Measurements from ENCODE around the gene ANP32B.
"Not testable (repeated sequence)": the region's sequence is repeated elsewhere in the genome, so short reads cannot be mapped to it uniquely, and the experiment has no call there.

Gene ANP32B

GRCh38 chr9:98019098-98019497 lies 36.0 kb downstream of the ANP32B start:
- no peak for TF ChIP-seq CTCF (IDR thresholded peaks at IDR 0.05; ENCODE audit: control extremely low read depth, extremely low read depth, low read depth, missing control alignments)
- CTCF ChIA-PET: interaction anchor here (1.0 to 4.0 kb wide), 8 partner anchors 8 to 64 kb away, joined by 3 to 42 read pairs (median 4); no protein-coding TSS in a partner anchor
- no peak for DNase-seq (ENCODE audit: extremely low spot score)
- POLR2A ChIA-PET: no interaction called here

- POLR2A ChIA-PET; DNase-seq (ENCODE audit: extremely low spot score): not testable (repeated sequence)
- CTCF ChIA-PET: interaction anchor here (1.0 to 4.0 kb wide), 8 partner anchors 9 to 65 kb away, joined by 3 to 42 read pairs (median 5); no protein-coding TSS in a partner anchor
These were observed 36.7 kb downstream of the ANP32B start for GRCh38 chr9:98019869-98020268.

- CTCF ChIA-PET: interaction anchor here (1.2 to 4.0 kb wide), 5 partner anchors 9 to 23 kb away, joined by 4 to 42 read pairs (median 10); no protein-coding TSS in a partner anchor
These were observed 37.5 kb downstream of the ANP32B start for GRCh38 chr9:98020476-98021145.

GRCh38 chr9:98021306-98022040 lies 38.3 kb downstream of the ANP32B start:
- no peak for TF ChIP-seq CTCF (IDR thresholded peaks at IDR 0.05; ENCODE audit: control extremely low read depth, extremely low read depth, low read depth, missing control alignments)
- no peak for DNase-seq (ENCODE audit: extremely low spot score)
- ChIA-PET POLR2A (no interaction called here), CTCF (interaction anchor here (1.4 to 4.0 kb wide), 3 partner anchors 8 to 17 kb away, joined by 6 to 42 read pairs (median 10); no protein-coding TSS in a partner anchor)

More at GRCh38 chr9:98020476-98021145, 37.5 kb downstream of the ANP32B start:
- POLR2A ChIA-PET: interaction anchor here (0.6 kb wide), 1 partner anchor 122 kb away, joined by 5 read pairs; no protein-coding TSS in a partner anchor
- no peak for TF ChIP-seq CTCF (IDR thresholded peaks at IDR 0.05; ENCODE audit: control extremely low read depth, extremely low read depth, low read depth, missing control alignments)
- no peak for DNase-seq (ENCODE audit: extremely low spot score)

GRCh38 chr9:98022447-98022846 lies 39.3 kb downstream of the ANP32B start:
- DNase-seq (ENCODE audit: extremely low spot score): no peak
- TF ChIP-seq CTCF (IDR thresholded peaks at IDR 0.05; ENCODE audit: control extremely low read depth, extremely low read depth, low read depth, missing control alignments): no peak
- ChIA-PET POLR2A (no interaction called here), CTCF (interaction anchor here (4.5 kb wide), 1 partner anchor 12 kb away, joined by 30 read pairs; no protein-coding TSS in a partner anchor)

GRCh38 chr9:98024702-98025101 lies 41.6 kb downstream of the ANP32B start:
- DNase-seq (ENCODE audit: extremely low spot score): no peak
- TF ChIP-seq CTCF (IDR thresholded peaks at IDR 0.05; ENCODE audit: control extremely low read depth, extremely low read depth, low read depth, missing control alignments): no peak
- CTCF ChIA-PET: interaction anchor here (1.1 to 4.5 kb wide), 3 partner anchors 10 to 49 kb away, joined by 3 to 30 read pairs (median 3); no protein-coding TSS in a partner anchor
- POLR2A ChIA-PET: no interaction called here

- CTCF ChIA-PET: no interaction called here
- POLR2A ChIA-PET: no interaction called here
- no peak for TF ChIP-seq CTCF (IDR thresholded peaks at IDR 0.05; ENCODE audit: control extremely low read depth, extremely low read depth, low read depth, missing control alignments)
These were observed 48.0 kb downstream of the ANP32B start for GRCh38 chr9:98031169-98031568.

More at GRCh38 chr9:98031169-98031568, 48.0 kb downstream of the ANP32B start:
- DNase-seq (ENCODE audit: extremely low spot score): no peak

All from GM10248 (cell line).